Middle frontal gyrus (tissue), 1 donor: ENCODE results near the gene TMEM222.
A peak's percentile ranks its signal among the peaks of the same experiment; 100 is the strongest.
"Not testable (repeated sequence)": the region's sequence is repeated elsewhere in the genome, so short reads cannot be mapped to it uniquely, and the experiment has no call there.

Experiments
- DNase-seq: peaks from one replicate; pipeline ENCODE4 v3.0.0-alpha.2; 2015; ENCODE audit warnings: low spot score; ENCODE audit errors: extremely low spot score

TMEM222 gene, protein sequence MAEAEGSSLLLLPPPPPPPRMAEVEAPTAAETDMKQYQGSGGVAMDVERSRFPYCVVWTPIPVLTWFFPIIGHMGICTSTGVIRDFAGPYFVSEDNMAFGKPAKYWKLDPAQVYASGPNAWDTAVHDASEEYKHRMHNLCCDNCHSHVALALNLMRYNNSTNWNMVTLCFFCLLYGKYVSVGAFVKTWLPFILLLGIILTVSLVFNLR

DNA sequence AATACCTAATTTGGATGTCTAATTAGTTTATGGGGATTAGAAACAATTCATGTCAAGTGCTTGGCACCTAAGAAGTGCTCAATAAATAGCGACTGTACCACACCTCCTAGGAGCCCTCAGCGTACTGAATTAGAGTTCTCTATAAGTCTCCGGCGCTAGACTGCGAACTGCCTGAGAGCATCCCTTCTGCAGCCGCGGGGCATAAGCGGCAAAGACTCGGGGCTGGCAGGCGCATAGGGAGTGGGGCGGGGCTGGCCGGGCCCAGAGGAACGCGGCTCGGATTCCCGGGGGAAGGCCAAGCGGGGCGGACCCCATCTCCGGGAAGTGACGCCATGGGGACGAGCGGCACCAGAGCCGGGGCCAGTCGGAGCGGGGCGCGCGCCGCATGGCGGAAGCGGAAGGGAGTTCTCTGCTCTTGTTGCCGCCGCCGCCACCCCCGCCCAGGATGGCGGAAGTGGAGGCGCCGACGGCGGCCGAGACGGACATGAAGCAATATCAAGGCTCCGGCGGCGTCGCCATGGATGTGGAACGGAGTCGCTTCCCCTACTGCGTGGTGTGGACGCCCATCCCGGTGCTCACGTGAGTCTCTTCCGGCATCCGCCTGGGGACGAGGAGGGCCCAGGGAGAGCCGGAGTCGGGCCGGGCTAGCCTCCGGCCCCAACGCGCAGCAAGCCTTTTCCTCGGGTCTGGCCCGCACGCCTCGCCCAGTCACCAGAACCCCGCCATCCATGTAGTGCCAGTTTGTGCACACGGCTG, at the start of gene TMEM222:
TSS of gene TMEM222 (plus strand) at position 351 of the 756 bp plus-strand sequence. CDS start at position 386, 35 bp downstream.
- peak; percentile 95 for DNase-seq

DNA sequence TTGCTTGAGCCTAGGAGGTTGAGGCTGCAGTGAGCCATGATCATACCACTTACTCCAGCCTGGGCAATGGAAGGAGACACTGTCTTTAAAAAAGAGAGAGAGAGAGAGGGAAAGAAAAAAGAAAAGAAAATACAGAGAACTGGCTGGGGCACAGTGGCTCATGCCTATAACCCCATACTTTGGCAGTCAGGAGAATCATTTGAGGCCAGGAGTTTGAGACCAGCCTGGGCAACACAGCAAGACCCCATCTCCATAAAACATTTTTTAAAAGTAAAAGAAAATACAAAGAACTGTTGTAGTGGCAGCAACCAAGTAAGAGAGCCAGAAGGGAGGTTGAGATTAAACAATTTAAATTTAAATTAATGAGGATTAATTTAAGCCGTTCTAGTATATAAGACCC, 47.8 kb upstream of the TMEM222 start:
- DNase-seq = no peak

DNA sequence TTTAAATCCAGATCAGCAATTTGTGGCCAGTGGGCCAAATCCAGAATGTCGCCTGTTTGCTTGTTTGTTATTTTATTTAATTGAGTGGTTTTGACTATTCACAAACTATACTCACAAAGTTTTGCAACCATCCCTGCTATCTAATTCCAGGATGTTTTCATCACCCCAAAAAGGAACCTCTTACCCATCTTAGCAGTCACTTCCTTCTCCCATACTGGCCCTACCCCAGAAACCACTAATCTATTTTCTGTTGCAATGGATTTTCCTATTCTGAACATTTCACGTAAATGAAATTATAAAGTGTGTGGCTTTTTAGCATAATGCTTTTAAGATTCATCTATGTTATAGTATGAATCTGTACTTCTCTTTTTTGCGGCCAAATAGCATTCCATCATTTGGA, 46.3 kb upstream of the TMEM222 start:
- DNase-seq = no peak

DNA sequence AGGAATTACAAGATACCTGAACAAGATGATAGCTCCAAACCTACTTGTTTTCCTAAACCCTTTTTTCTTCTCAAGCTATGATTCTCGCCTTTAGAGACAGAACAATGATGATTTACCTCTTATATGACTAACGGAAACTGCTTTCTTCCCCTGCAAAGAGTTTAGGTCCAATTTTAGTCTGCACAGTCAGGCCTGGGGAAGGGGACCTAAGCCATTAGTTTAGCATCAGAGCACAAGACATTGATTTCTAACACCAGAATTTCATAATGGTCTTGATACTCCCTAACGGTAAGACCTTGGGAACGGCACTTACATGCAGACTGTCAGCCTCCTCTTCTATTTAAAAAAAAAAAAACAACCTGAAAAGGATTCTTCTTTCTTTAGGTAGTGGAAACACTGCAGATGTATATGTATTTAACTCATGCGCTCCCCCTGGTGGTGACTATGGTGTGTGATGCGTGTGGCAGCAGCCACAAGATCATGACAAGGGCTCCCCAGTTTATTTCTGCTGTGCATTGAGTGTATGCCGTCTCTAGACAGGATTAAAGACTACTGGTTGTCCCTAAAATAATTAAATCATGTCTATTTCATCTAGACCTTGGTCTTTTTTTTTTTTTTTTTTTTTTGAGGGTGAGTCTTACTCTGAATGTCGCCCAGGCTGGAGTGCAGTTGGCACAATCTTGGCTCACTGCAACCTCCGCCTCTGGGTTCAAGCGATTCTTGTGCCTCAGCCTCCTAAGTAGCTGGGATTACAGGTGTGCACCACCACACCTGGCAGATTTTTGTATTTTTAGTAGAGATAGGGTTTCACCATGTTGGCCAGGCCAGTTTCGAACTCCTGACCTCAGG, 37.3 kb upstream of the TMEM222 start:
- DNase-seq = peak; percentile 74

DNA sequence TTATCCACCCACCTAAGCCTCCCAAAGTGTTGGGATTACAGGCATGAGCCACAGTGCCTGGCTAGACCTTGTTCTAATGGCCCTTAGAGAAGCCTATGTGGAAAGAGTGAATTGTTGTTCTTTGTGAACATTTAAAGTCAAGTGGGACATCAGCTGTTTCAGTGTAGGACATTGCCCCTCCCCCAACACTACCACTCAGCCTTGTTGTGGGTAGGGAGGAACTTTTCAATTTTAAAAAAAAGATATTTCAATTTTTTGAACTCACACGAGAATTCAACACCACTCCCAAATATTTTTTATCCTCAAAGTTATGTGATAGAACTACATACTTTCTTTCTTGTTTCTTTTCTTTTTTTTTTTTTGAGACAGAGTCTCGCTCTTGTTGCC, 36.7 kb upstream of the TMEM222 start:
- no peak for DNase-seq

DNA sequence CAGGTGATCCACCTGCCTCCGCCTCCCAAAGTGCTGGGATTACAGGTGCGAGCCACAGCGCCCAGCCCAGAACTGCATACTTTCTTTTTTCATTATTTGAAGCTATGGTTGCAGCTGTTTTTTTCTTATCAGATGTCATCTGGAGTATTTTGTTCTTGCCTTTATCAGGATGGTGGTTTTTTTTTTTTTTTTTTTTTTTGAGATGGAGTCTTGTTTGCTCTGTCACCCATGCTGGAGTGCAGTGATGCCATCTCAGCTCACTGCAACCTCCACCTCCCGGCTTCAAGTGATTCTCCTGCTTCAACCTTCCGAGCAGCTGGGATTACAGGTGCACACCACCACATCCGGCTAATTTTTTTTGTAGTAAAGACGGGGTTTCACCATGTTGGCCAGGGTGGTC, 36.1 kb upstream of the TMEM222 start:
- not testable (repeated sequence) for DNase-seq

DNA sequence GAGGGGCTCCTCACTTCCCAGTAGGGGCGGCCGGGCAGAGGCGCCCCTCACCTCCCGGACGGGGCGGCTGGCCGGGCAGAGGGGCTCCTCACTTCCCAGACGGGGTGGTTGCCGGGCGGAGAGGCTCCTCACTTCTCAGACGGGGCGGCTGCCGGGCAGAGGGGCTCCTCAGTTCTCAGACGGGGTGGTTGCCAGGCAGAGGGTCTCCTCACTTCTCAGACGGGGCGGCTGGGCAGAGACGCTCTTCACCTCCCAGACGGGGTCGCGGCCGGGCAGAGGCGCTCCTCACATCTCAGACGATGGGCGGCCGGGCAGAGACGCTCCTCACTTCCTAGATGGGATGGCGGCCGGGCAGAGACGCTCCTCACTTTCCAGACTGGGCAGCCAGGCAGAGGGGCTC, 32.8 kb upstream of the TMEM222 start:
- not testable (repeated sequence) for DNase-seq

DNA sequence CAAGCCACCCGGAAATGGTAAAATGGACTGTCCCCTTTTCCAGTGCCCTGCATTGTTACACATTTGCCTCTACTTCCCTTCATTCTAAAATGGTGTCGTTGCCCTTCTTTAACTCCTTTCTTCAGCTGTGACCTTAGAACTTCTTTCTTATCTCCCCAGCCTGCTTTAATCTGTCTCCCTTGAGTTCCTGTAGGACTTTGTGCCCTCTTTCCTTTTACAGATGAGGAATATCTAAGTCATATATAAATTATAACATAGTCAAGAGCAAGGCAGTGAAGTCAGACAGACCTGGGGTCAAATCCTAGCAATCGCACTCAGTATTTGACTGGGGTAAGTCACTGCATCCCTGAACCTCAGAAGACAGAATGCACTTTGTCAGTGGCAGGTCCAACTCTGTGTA, 31.4 kb upstream of the TMEM222 start:
- DNase-seq = no peak

DNA sequence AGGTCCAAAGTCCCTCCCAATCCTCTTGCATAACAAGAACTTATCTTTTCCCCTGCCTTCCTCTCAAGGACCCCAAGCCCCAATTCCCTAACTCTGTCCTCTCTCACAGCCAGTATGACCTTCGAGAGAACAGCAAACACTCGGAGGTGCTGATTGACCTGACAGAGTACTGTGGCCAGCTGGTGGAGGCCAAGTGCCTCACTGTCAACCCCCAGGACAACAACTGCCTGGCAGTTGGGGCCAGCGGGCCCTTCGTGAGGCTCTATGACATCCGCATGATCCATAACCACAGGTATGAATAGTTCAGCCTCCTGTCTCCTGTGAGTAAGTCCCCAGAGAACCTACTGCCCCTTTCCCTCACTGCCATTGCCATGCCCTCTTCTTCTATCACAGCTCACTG, 29.9 kb upstream of the TMEM222 start:
- no peak for DNase-seq

DNA sequence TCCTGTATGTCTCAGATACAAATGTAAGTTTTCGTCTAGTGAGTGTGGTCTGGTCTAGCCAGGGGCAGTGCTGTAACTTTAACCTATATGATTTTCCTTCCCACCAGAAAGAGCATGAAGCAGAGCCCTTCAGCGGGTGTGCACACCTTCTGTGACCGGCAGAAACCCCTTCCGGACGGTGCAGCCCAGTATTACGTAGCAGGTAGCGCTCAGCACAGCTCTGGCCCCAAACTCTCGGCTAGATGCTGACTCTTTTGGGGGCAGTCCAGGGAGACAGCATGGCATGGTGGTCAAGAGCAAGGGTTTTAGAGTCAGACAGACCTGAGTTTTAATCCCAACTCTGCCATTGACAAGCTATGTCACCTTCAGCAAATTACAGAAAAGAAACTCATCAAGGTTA, 28.0 kb upstream of the TMEM222 start:
- no peak for DNase-seq

DNA sequence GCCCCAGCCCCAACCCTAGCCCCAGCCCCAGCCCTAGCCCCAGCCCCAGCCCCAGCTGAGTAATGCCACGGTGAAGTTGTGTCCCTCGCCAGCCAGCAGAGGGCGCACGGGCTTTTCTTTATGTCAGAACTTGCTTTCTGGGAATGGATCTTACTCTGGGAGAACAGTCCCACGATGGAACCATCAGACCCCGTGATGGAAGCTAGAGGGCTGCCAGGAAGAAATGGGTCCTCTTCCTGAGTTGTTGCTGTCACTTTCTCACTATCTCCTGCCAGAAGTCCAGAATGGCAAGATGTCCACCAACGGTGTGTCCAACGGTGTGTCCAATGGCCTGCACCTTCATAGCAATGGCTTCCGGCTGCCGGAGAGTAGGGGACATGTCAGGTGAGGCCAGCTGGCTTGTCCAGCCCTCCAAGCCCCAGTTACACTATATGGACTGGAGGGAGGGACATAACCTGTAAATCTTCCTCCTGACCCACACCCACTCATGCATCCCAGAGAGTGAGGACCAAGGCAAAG, 25.1 kb upstream of the TMEM222 start:
- DNase-seq = peak; percentile 67

DNA sequence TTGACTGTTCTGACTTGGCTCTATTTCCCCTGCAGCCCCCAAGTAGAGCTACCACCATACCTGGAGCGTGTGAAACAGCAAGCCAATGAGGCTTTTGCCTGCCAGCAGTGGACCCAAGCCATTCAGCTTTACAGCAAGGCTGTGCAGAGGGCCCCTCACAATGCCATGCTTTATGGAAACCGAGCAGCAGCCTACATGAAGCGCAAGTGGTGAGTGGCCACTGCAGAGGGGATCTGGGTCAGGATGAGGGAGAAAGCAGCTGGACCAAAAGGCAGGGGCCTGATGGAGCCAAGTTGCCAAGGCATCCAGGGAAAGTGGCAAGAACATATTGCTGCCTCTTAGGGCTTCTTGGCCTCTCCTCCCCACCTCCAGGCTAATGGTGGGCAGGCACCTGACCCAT, 24.1 kb upstream of the TMEM222 start:
- DNase-seq = no peak

DNA sequence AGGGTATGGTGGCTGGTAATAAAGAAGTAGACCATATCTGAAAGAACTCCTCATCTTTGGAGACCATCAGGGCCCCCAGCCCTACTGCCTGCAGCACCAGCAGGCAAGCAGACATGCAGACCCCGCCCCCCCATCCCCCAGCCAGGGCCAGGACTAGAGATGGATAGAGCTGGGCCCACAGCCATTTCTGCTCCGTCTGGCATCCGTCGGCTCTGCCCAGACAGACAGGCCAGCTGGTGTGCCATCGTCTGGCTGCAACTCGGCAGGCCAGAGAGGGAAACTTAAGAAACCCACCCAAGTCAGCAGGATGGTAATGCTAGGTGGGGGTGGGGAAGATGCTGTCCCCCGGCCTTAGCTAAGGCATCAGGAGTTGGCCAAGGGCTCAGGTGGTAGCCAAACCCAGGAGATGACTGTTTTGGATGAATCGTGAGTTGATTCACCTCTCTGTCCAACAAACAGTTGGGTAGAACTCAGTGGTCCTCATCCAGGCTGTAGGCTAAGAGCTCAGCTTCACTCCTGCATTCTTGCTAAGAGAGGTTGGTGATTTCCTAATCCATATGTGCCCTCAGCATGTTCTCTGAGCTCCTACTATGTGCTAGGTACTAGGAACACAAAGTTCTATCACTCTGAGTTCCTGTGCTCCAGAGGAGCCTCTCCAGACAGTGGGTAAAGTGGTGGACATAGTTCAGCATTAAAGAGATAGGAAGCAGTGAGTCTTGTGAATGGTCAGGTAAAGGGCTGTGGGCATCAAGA, 23.2 kb upstream of the TMEM222 start:
- DNase-seq = no peak

DNA sequence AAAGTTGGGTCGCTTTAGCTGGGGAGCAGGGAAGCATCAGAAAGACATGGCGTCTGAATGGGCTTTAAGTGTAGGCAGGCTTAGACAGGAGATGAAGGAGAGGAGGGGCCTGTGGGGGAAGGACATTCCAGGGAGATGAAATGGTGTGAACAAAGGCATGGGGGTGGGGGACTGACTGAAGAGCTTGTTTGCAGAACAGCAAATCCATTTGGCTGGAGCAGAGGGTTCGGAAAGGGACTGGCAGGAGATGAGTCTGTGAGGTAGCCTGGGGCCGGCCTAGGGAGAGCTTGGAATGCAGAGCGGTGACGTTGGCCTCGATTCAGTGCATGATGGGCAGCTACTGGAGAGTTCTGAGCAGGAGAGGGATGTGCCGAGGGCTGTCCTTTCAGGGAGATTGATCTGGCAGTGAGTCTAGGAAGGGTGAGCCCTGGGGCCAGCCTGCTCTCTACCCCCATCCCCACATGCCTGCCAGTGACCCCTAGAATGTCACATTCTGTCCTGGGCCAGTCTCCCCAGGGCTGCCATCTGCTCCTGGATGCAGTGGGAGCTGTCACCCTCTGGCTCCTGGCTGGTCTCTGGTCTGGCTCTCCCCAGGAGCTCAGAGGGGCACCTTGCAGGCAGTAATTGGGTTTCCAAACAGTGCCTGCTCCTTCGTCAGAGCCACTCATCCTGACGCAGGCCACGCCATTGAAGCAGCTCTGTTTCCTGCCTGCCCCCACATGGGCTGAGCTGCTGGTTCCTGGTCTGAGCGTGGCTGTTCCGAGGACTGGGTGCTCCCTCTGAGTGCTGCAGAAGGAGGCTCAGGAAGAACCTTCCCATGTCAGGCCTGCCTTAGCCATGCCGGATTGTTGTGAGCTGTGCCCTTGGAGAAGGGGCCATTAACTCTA, 22.3 kb upstream of the TMEM222 start:
- peak; percentile 29 for DNase-seq

DNA sequence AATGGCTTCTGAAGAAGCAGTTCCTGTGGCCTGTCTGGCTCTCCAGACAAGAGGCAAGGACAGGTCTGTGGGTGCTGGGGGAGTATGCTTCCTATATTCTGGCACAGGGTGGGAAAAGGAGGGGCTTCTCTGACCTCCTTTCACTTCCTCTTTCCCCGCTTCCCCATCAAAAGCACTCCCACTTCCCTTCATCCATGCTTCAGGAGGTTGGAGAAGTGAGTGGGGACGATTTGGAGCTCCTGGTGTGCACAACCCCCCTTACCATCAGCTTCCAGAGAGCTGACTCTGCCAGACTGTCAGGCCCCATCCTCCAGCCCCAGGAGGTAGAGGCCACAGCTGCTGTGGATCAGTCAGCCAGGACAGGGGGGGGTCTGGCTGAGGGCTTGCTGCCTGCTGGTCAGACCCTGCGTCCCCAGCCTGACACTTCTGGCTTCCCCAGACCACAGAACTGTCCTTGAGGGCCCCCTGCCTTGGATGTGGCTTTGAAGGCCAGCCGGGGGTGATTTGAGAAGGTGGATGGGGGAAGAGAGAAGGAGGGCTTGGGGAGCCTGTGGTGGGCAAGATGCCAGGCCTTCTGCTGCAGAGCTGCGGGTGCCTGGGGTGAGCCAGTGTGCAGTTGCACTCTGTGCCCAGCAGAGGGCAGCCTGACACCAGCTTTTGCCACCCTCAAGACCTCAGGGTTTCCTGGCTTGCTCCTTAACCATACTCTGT, 21.5 kb upstream of the TMEM222 start:
- peak; percentile 71 for DNase-seq

DNA sequence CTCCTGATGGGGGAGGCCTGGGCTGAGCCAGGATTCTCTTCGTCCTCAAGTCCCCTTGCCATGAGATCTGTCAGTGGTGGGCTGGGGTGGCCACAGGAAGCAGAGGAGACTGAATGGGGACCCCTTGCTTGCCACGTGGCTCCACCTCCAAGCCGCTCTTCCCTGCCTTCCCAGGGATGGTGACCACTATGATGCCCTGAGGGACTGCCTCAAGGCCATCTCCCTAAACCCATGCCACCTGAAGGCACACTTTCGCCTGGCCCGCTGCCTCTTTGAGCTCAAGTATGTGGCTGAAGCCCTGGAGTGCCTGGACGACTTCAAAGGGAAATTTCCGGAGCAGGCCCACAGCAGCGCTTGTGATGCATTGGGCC, 20.9 kb upstream of the TMEM222 start:
- DNase-seq = no peak

DNA sequence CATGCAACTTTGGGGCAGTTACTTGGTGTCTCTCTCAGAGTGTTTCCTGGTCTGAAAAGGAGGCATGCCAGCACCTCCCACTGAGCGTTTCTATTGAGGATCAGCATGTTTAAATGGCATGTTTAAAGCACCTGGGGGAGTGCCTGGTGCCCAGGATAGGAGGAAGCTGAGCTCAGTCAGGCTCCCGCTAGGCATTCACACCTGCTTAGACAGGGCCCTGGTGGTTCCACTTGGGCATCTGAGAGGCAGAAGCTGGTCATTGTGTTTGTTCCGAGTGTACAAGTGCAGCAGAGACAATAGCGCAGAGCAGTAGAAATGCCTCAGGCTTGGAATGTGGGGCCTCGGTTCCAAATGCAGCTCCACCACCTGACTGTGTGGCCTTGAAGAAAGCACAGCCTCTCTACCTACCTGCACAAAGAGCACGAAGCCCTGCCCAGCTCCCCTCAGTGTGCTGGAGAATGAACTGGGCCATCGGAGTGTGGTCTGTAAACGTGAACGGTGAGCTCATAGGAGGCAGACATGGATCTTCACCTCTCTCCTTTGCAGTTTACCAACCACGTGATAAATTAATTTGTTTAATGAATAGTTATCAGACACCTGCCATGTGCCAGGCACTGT, 20.3 kb upstream of the TMEM222 start:
- no peak for DNase-seq

DNA sequence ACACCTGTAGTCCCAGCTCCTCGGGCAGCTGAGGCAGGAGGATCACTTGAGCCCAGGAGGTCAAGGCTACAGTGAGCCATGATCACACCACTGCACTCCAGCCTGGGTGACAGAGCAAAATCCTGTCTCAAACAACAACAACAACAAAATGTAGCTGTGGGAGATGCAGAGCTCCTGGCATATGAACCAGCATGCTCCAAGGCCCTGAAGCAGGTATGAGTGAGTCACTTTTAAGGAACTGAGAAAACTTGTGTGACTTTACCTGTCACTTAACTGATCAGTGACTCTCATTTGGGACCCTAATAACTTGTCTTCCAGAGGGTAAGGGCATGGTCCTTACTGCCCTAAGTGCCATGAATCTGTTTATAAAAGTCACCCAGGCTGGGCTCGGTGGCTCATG, 19.4 kb upstream of the TMEM222 start:
- no peak for DNase-seq

DNA sequence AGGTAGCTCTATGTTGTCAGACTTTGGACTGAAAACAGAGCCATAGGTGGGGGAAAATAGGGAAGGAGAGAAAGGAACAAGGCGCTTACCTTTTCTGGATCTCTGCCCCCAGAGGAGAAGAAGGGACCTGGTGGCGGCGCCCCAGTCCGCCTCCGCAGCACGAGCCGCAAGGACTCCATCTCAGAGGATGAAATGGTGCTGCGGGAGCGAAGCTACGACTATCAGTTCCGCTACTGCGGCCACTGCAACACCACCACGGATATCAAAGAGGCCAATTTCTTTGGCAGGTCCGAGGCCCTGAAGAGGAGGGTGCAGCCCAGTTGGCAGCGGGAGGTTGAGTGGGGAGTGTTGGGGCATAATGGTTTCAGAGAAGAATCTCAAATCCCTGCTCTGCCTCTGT, 18.5 kb upstream of the TMEM222 start:
- no peak for DNase-seq
